A549 (cell line): Measurements from ENCODE around the gene ANKRD40.

Source experiments
- EP300 ChIP-seq, 2 experiments: fragments of >200 bp; sonication (Bioruptor Twin); formaldehyde crosslinking; IDR thresholded peaks; 2 replicates in 1 of 2; 3 replicates in 1 of 2; pipeline ENCODE4 v1.6.1; 2016 to 2017
- KDM1A ChIP-seq: fragments of 200-600 bp; sonication (generic); IDR thresholded peaks from 2 replicates; pipeline ENCODE4 v1.6.1; 2016; ENCODE audit warnings: low read depth, mild to moderate bottlenecking
- RAD21 ChIP-seq, 2 experiments: fragments of >200 bp in 1 of 2; sonication (Bioruptor Twin) in 1 of 2; formaldehyde crosslinking in 1 of 2; IDR thresholded peaks in 1 of 2; conservative IDR thresholded peaks in 1 of 2; 2 replicates in 1 of 2; 3 replicates in 1 of 2; pipeline ENCODE4 v1.6.1; 2012 to 2018; ENCODE audit warnings: inconsistent platforms in 1 of 2
- SMC3 ChIP-seq: fragments of >200 bp; sonication (Bioruptor Twin); formaldehyde crosslinking; IDR thresholded peaks from 3 replicates; pipeline ENCODE4 v1.6.1; 2018; ENCODE audit warnings: inconsistent platforms
- ZNF302 ChIP-seq: fragments of 250-450 bp; sonication (Bioruptor Pico); IDR thresholded peaks from 2 replicates; pipeline ENCODE4 v1.9.0; 2021; ENCODE audit warnings: inconsistent platforms, mild to moderate bottlenecking, moderate library complexity

- TF ChIP-seq EP300 (IDR thresholded peaks at IDR 0.05), result no peak
- TF ChIP-seq ZNF302, result no peak
- TF ChIP-seq KDM1A, result no peak
- peak; percentile 64 for TF ChIP-seq SMC3
- TF ChIP-seq RAD21 (conservative IDR thresholded peaks at IDR 0.05 in 1 of 2, IDR thresholded peaks at IDR 0.05 in 1 of 2), result peak; percentile 79 to 80
These were observed 9.9 kb downstream of the ANKRD40 start for GRCh38 chr17:50697663-50698272.
